B cell (primary cell): Measurements from ENCODE around the gene RAPGEF6. TPM values are rescaled to one million over a fixed set of nuclear protein-coding genes. Genes with fewer than 3 reads are reported as not detected.

Experiments
- ATAC-seq: fragments of 200-7000 bp; cut with Tn5 transposase; one replicate; pipeline ENCODE4 v1.10.0; 2021; ENCODE audit warnings: low read depth, mild to moderate bottlenecking, moderate number of reproducible peaks, moderate library complexity
- CTCF ChIA-PET: fragments of 350-600 bp; sonication (Branson Sonifier 250); formaldehyde crosslinking; loops from one replicate; lab custom pipeline; 2021; ENCODE audit warnings: antibody characterized with exemption, inconsistent platforms; lab: Charles Lee
- POLR2A ChIA-PET: fragments of 350-600 bp; sonication (Branson Sonifier 250); formaldehyde crosslinking; loops from one replicate; lab custom pipeline; 2021; ENCODE audit warnings: antibody characterized with exemption; lab: Charles Lee
- DNase-seq: peaks from one replicate; pipeline ENCODE4 v3.0.0; 2013
- H2AFZ ChIP-seq: 2 replicates; pipeline ENCODE4 v1.6.1; 2012; ENCODE audit warnings: mild to moderate bottlenecking, low read depth, low read length; ENCODE audit not compliant: insufficient read depth, poor library complexity, severe bottlenecking
- H3K27ac ChIP-seq, 2 donors: 1 replicate in 1 of 2; 2 replicates in 1 of 2; pipeline ENCODE4 v1.5.1; 2012 to 2013; ENCODE audit warnings: low read length in 2 of 2, mild to moderate bottlenecking in 2 of 2, moderate library complexity in 1 of 2
- H3K27me3 ChIP-seq, 4 experiments: fragments of 200-600 bp in 1 of 4; sonication (generic) in 1 of 4; replicated peaks in 1 of 4; 1 replicate in 2 of 4; 2 replicates in 2 of 4; pipeline versions ENCODE4 v1.6.1 to v1.7.0; 2013 to 2016; ENCODE audit warnings: low read length in 3 of 4, mild to moderate bottlenecking in 2 of 4, mixed read lengths in 1 of 4, moderate library complexity in 1 of 4; ENCODE audit not compliant: insufficient read depth in 4 of 4, control insufficient read depth in 3 of 4; ENCODE audit errors: control extremely low read depth in 1 of 4
- H3K36me3 ChIP-seq, 2 experiments: replicated peaks in 1 of 2; 1 replicate in 1 of 2; 2 replicates in 1 of 2; pipeline versions ENCODE4 v1.6.1 to v1.7.1; 2013; ENCODE audit warnings: low read length in 1 of 2; ENCODE audit not compliant: insufficient read depth in 2 of 2, control insufficient read depth in 1 of 2; ENCODE audit errors: control extremely low read depth in 1 of 2, extremely low read depth in 1 of 2
- H3K4me1 ChIP-seq, 2 donors: fragments of 200-600 bp in 1 of 2; sonication (generic) in 1 of 2; 1 replicate in 1 of 2; 2 replicates in 1 of 2; pipeline versions ENCODE4 v1.5.1 to v1.6.1; 2013 to 2017; ENCODE audit warnings: low read length in 2 of 2; ENCODE audit not compliant: control insufficient read depth in 2 of 2, insufficient read depth in 2 of 2
- H3K4me2 ChIP-seq: replicated peaks from 2 replicates; pipeline ENCODE3; 2012; ENCODE audit warnings: mild to moderate bottlenecking, low read depth, low read length; ENCODE audit not compliant: poor library complexity, severe bottlenecking
- H3K4me3 ChIP-seq, 5 experiments: fragments of 200-600 bp in 1 of 5; sonication (generic) in 1 of 5; 1 replicate in 3 of 5; 2 replicates in 2 of 5; pipeline versions ENCODE4 v1.5.1 to v1.7.0; 2011 to 2016; ENCODE audit warnings: low read length in 4 of 5, mild to moderate bottlenecking in 4 of 5, low read depth in 2 of 5, control low read depth in 1 of 5, moderate library complexity in 1 of 5; ENCODE audit not compliant: insufficient read depth in 1 of 5; ENCODE audit errors: control extremely low read depth in 1 of 5, extremely low read depth in 1 of 5
- H3K79me2 ChIP-seq: fragments of 200-600 bp; sonication (generic); one replicate; pipeline ENCODE4 v1.6.0; 2016; ENCODE audit warnings: low read length; ENCODE audit not compliant: control insufficient read depth, insufficient read depth
- H3K9ac ChIP-seq: fragments of 200-600 bp; sonication (generic); 2 replicates; pipeline ENCODE4 v1.6.1; 2017; ENCODE audit warnings: mild to moderate bottlenecking, low read length, moderate library complexity
- H3K9me3 ChIP-seq, 3 donors: one replicate each; pipeline versions ENCODE4 v1.6.1 to v1.7.1; 2013; ENCODE audit warnings: low read length in 2 of 3; ENCODE audit not compliant: control insufficient read depth in 2 of 3, insufficient read depth in 1 of 3; ENCODE audit errors: control extremely low read depth in 1 of 3
- H4K20me1 ChIP-seq: 2 replicates; pipeline ENCODE4 v1.6.0; 2012; ENCODE audit warnings: mild to moderate bottlenecking, low read length; ENCODE audit not compliant: insufficient read depth, control insufficient read depth, poor library complexity, severe bottlenecking
- H3K27ac Mint-ChIP-seq: one replicate; pipeline ENCODE4 v1.8.0; 2021; ENCODE audit warnings: mixed read lengths
- H3K27me3 Mint-ChIP-seq: one replicate; pipeline ENCODE4 v1.8.0; 2021; ENCODE audit warnings: mixed read lengths
- H3K4me1 Mint-ChIP-seq: one replicate; pipeline ENCODE4 v1.8.0; 2021; ENCODE audit warnings: mixed read lengths
- H3K4me3 Mint-ChIP-seq: one replicate; pipeline ENCODE4 v1.8.0; 2021; ENCODE audit warnings: mixed read lengths
- H3K9me3 Mint-ChIP-seq: one replicate; pipeline ENCODE4 v1.8.0; 2022; ENCODE audit warnings: mixed read lengths; ENCODE audit not compliant: insufficient read depth
- CTCF ChIP-seq: fragments of 200-600 bp; IDR thresholded peaks from one replicate; pipeline ENCODE4 v1.8.0; 2022; ENCODE audit warnings: antibody characterized with exemption, mild to moderate bottlenecking
- EZH2 ChIP-seq: IDR thresholded peaks from 2 replicates; pipeline ENCODE4 v1.6.1; 2012; ENCODE audit warnings: borderline replicate concordance, low read depth, mild to moderate bottlenecking, moderate library complexity, low read length; ENCODE audit not compliant: insufficient read depth, poor library complexity, severe bottlenecking
- WGBS: methylation state at CpG from one replicate; pipeline ENCODE4 v1.1.5; 2013; ENCODE audit warnings: missing lambda C conversion rate; ENCODE audit not compliant: insufficient coverage; 5-methylcytosine and 5-hydroxymethylcytosine counted together
- intact Hi-C: fragments of 100-400 bp; cut with micrococcal nuclease; formaldehyde crosslinking; loops from one replicate; pipeline ENCODE4 v1.10.0; 2022
- polyA plus RNA-seq: library from polyadenylated mRNA; depleted of rRNA; stranded (reverse); fragments of >200 nt; gene quantifications from 2 replicates; pipeline ENCODE4 v1.2.3, GENCODE V29; 2012
- total RNA-seq, 2 donors: library from RNA; stranded (reverse); fragments of 120-200 nt in 1 of 2; gene quantifications; 1 replicate in 1 of 2; 2 replicates in 1 of 2; pipeline versions ENCODE4 v1.2.3 to v1.2.4, GENCODE V29; 2013 to 2022

The RAPGEF6 gene
- total and polyA plus RNA-seq, 2 donors (not counting 1 experiment from before 2014, with no cell fraction given) = 9.8 to 56.2 TPM

- Mint-ChIP-seq H3K4me1 (peaks cover 38% of the 10 kb centered on the region), H3K9me3 (no peaks in the 10 kb centered on the region), H3K27ac (peak overlapping the region; percentile 37), H3K4me3 (no peak overlapping the region), H3K27me3 (no peaks in the 10 kb centered on the region)
- H3K36me3 ChIP-seq = peaks cover 10 to 47% of the 10 kb centered on the region in 2 experiments
- intact Hi-C loops = loop anchor here (10.0 kb wide), 1 partner anchor 248 kb away; the partner anchor contains the start of gene RAPGEF6
- H3K27ac ChIP-seq = peak overlapping the region in 1 of 2 donors; percentile 42
- 77% methylated on average over 4 of the region's 4 CpGs for WGBS
- ChIA-PET CTCF (interaction anchor here (1.0 to 1.1 kb wide), 2 partner anchors 29 to 36 kb away, joined by 3 read pairs; no protein-coding TSS in a partner anchor), POLR2A (no interaction called here)
- DNase-seq (no peak), ATAC-seq (no peak)
- peaks cover 14% of the 10 kb centered on the region in 2 donors for H3K4me1 ChIP-seq
- no peaks in the 10 kb centered on the region for H4K20me1 ChIP-seq
- H3K4me3 ChIP-seq = no peak overlapping the region
- H3K4me2 ChIP-seq = no peak overlapping the region
- no peaks in the 10 kb centered on the region for H3K9me3 ChIP-seq
- H3K79me2 ChIP-seq = peaks cover 72% of the 10 kb centered on the region
- no peak for TF ChIP-seq EZH2
- no peak for TF ChIP-seq CTCF
- no peaks in the 10 kb centered on the region for H3K27me3 ChIP-seq
- no peak overlapping the region for H2AFZ ChIP-seq
- no peak overlapping the region for H3K9ac ChIP-seq
Measured at GRCh38 chr5:131386779-131387178, 248.2 kb downstream of the RAPGEF6 start.

GRCh38 chr5:131386124-131386523 lies 248.9 kb downstream of the RAPGEF6 start:
- Histone ChIP-seq H2AFZ (no peak overlapping the region), H3K79me2 (peaks cover 79% of the 10 kb centered on the region), H3K9ac (no peak overlapping the region), H3K9me3 (no peaks in the 10 kb centered on the region), H3K4me2 (no peak overlapping the region), H3K27me3 (no peaks in the 10 kb centered on the region), H3K36me3 (peaks cover 10 to 44% of the 10 kb centered on the region in 2 experiments), H3K4me1 (peaks cover 21% of the 10 kb centered on the region in 2 donors), H3K27ac (peak overlapping the region in 1 of 2 donors; percentile 42), H4K20me1 (no peaks in the 10 kb centered on the region), H3K4me3 (no peak overlapping the region)
- DNase-seq (no peak), ATAC-seq (no peak)
- Mint-ChIP-seq H3K27ac (no peak overlapping the region), H3K9me3 (no peaks in the 10 kb centered on the region), H3K4me3 (no peak overlapping the region), H3K4me1 (peaks cover 44% of the 10 kb centered on the region), H3K27me3 (no peaks in the 10 kb centered on the region)
- intact Hi-C loops = loop anchor here (10.0 kb wide), 1 partner anchor 249 kb away; the partner anchor contains the start of gene RAPGEF6
- 100% methylated on average over 1 of the region's 3 CpGs for WGBS
- ChIA-PET CTCF (no interaction called here), POLR2A (no interaction called here)
- TF ChIP-seq EZH2 = no peak
- TF ChIP-seq CTCF = no peak
